IPS-NIHi11 (cell line): ENCODE measurements around the gene ELAVL1.
"Not testable (repeated sequence)": the region's sequence is repeated elsewhere in the genome, so short reads cannot be mapped to it uniquely, and the experiment has no call there.

ENCODE experiments used
- DNase-seq: peaks from one replicate; pipeline ENCODE4 v3.0.0; 2012; ENCODE audit warnings: mixed read lengths, low spot score

ELAVL1 gene

GRCh38 chr19:7933828-7934725 is 71.4 kb downstream of the ELAVL1 start:
- DNase-seq, result no peak

- no peak for DNase-seq
Measured at GRCh38 chr19:7933411-7933810, 72.0 kb downstream of the ELAVL1 start.

DNA sequence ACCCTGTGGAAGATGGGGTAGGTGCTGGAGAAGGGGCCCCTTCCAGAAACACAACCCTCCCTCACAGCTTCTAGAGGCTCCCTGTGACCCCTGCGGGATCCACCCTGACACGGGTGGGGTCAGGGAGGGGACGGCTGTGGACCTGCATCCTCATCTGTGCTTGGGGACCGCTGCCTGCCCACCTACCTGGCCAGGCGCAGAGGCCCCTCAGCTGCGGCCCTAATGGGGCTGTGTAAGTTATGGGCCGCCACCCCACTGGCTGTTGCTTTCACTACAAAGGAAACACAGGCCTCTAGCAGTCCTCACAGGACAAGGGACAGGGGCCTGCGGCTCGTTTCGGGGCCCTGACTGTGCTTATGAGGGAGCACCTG is 72.5 kb downstream of the ELAVL1 start:
- DNase-seq, result no peak

- no peak for DNase-seq
Measured at GRCh38 chr19:7932276-7932929, 73.0 kb downstream of the ELAVL1 start.

DNA sequence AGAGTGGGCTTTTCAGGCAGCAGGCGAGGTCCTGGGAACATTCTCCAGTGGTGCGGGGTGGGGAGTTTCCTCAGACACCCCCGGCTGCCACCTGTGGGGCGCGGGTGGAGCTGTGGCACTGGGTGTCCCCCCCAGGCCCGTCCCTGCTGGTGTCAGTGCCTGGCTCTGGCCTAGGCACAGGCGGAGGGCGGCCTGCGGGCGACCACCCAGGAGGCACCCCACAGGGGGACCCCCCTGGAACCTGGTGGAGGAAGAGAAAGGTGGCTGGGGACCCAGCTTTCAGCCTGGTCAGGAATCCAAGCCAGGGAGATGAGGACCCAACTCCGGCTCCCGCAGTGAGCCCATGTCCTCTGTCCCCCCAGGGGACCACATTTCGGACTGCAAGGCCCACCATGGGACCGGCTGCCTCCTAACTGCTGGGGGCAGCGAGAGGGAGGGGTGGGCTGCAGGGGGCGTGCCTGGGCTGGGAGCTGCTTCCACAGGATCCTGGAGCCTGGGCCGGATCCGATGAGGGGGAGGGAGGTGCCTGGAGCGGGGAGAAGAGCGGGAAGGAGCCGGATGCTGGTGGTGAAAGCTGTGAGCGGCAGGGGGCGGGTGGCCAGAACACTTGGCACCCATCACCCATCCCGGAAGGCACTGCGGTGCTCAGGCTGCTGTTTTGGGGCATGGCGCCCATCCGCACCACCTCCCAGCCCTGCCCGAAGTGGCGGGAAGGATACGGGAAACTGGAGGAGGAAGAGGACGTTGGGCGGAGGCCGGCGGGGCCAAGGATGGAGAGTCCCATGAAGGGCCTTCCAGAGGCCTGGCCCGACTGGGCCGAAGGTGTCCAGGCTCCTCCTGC is 74.0 kb downstream of the ELAVL1 start:
- no peak for DNase-seq

- DNase-seq, result no peak
Measured at GRCh38 chr19:7930765-7931164, 74.7 kb downstream of the ELAVL1 start.

- DNase-seq, result not testable (repeated sequence)
Measured at GRCh38 chr19:7930030-7930429, 75.4 kb downstream of the ELAVL1 start.

DNA sequence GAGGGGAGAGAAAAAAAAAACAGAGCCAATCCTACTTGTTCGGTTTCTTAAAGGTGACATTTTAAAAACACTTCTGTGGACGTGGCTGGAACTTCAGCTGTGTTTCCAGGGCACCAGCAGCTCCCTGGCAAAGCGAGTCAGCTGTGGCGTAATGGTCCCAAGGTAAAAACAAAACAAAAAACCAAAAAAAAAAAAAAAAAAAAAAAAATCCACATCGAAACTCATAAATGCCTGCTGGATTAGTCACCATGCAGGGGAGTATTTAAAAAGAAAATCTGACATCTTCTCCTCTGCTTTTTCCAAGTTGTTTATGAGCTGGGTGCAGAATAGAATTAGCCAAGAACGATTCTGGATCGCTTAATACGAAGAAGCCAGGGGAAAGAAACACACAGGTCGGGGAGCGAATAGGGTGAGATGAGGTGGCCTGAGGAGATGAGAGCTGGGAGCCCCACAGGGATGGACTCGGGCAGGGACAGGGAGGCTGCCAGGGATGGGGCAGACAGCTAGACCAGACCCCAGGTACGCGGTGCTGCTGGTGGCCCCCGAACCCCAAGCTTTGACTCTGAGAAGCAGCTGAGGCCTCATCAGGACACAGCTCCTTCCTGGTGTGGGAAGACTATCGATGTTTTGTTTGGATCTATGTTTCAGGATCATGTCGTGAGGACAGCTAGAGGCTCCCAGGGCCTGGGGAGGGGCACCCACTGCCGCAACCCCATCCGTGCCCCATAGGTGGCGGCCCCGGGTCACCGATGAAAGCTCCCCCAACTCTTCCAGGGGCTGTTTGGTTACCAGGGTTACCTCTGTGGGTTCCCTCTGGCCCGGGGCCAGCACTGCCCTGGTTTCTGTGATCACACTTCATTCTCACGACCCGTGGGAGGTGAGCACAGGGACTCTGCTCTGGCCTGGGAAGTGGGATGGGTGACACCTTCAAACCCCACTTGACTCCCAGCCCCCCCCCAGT is 76.4 kb downstream of the ELAVL1 start:
- DNase-seq, result peak; percentile 78

DNA sequence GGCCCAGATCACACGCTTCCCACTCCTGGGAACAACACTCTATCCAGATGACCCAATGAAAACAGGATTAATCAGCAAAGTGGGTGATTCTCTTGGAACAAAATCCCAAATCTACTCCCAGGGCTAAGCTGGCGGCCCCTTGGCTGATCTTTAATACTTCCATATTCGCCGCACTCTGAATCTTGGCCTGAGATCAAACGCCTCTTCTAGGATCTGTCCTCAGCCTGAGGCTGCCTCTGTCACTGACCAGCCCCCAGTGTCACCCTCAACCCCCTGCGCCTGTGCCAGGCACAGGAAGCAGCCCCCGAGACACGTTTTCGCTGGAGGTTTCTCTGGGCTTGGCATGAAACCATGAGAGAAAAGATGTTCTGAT is 77.1 kb downstream of the ELAVL1 start:
- DNase-seq, result no peak

DNA sequence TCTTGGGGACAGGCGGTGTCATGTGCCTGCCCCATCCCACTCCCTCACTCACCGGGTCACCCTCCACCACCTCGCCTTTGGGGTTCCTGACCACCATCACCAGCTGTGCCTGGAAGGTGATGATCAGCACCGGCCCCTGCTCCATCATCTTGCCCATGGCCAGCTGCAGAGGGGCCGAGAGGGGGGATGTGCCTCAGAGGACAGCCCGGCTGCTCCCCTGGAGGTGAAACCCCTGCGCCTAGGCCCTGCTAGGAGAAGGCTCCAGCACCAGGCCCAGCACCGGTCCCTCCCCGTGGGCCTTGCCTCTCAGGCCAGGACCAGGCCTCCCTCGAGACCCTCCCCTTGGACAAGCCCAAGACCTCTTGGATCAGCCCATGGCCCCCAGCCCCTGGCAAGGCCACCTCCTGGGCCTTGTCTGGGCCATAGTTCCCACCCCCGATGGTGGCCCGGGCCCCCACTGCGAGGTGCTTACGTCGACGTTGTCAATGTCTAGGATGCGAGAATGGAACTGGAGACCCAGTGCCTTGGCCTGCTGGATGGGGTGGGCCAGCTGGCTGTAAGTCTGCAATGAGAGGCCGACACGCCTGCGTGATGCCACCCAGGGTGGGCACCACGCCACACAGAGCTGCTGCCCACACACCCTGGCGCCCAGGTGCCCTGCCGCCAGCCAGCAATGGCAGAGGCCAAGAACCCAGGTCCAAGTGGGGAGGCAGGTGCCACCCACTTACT is 77.7 kb downstream of the ELAVL1 start:
- no peak for DNase-seq

DNA sequence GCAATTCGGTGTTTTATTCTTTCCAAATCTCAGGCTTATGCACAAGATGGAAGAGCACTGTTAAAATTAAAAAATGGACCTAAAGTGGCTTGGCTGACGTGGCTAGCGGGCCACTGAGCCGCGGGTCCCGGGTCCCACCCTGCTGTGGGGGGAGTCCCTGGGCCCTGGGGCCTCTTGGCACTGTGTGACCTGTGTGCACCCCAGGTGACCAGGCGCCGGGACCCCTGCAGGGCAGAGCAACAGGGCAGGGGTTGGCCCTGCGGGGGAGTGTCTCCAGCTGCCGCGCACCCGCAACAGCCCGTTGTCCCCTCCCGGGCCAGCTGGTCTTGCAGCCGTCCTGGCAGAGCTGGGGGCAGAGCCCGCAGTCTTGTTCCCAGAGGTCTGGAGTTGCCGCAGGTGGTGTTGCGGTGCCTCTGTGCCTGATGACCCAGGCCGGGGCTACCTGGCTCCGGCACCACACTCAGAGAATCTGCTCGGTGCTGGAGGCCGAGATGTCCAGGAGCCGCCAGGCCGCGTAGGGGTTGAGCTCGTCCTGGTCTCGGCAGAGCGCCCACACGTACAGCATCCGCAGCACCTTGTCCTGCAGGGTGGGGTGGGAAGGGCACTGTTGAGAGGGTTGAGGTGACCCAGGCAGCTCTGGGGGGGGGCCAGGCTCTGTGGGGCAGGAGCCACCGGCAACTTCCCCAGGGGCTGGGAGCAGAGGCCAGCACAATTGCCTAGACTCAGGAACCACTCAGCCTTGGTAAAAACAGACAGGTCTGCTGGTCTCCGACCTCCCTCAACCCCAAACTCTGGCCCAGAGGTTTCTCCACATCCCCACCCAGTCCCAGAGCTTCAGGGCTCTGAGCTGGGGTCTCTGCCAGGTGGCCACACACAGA is 78.5 kb downstream of the ELAVL1 start:
- no peak for DNase-seq

DNA sequence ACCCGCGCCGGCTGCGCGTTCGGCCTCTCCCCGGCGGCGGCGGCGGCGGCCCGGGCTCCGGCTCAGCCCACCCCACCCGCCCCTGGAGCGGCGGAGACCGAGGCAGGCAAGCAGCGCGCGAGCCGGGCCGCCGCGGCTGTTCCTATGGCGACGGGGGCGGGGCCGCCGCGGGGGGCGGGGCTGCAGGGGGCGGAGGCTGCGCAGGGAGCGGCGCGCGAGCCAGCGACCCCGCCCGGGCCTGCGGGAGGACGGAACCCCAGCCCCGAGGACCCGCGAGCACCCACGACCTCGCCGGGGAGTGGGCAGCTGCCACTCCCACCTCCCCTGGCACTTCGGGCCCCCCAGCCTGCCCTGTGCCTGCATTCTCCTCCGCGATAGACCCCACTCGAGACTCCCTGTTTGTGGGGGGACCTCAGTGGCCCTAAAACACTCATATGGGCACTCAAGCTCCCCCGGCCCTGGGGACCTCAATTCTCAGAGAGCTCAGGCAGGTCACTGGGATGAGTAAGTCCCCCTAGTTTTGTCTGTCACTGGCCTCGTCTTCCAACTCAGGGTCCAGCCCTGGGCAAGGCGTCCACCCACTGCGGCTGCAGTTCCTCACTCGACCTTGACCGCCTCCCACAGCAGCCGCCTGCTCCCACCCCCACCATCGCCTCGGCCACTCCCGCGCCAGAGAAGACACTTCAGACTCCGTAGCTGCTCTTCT is 79.3 kb downstream of the ELAVL1 start, which contains the start of gene CTXN1:
TSS of gene CTXN1 (minus strand) at position 115 of the 706 bp plus-strand sequence. CDS start 597 bp downstream, outside the sequence.
- DNase-seq, result peak; percentile 95

DNA sequence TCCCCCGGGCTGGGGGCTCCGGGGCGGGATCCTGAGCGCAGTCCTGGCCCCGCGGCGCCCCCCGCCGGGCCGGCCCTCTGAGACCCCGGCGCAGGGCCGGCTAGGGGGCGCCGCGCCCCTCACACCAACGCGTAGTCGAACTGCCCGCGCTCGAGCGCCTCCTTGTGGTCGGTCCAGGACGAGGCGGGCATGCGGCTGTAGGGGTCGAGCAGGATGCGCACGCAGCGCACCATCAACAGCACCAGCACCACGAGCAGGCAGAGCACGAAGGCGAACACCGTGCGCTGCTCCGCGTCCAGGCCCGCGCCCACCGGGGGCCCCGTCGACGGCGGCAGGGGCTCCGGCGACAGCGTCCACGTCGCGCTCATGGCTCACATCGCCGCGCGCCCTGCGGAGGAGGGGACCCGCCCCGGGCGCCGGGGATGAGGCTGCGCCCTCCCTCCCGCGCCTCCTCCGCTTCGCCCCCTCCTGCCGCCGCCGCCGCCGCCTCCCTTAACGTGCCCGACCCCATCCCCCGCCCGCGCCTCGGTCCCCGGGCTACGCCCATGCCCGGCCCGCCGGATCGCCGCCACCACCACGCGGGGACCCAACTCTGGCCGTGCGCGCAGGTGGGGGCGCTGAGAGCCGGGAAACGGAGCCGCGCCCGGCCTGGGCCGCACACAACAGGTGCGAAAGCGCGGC is 80.1 kb downstream of the ELAVL1 start:
- DNase-seq, result peak; percentile 84

DNA sequence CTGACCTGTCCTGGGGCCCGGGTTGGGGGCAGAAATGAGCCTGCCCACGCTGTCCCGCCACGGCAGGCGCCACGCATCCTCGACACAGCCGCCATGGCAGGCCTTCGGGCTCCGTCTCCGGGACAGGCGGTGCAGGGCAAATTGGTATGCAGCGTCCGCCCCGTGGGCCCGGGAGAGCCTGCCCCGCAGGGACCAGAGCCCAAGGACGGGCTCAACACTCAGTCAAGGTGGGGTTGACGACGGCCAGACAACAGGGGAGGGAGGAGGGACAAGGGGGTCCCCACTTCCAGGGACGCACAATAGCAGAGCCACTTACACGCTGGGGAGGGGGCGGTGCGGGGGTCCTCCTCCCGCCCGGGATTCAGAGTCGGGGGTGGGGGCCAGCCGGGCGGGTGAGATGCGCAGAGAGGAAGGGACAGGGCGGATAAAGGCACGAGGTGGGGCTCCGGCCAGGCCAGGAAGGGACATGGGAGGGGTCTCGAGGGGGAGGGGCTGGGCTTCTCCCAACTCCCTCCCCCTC is 80.7 kb downstream of the ELAVL1 start:
- DNase-seq, result no peak

DNA sequence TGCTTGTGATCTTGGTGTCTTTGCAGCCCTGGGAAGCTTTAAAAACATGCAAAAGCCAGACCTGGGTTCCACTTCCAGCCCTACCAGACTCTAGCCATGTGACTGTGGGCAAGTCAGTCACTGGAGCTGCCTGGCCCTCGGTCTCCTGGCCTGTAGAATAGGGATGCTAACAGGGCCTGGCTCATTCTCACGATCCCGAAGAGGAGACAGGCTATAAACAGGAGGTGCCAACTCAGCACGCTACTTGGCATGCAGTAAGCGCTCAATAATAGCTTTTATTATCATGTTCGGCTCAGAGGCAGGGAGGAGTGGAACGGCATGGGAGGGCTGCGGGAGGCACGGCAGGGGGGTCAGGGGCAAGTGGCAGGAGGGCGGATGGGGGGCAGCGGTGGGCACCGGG is 81.2 kb downstream of the ELAVL1 start:
- no peak for DNase-seq

GRCh38 chr19:7923295-7924191 is 81.9 kb downstream of the ELAVL1 start:
- DNase-seq, result no peak

- DNase-seq, result no peak
Measured at GRCh38 chr19:7922836-7923195, 82.6 kb downstream of the ELAVL1 start.
